Progenitor cell of endocrine pancreas (in vitro differentiated cells): ENCODE measurements around the gene IGF2BP3. TPM values are rescaled to one million over a fixed set of nuclear protein-coding genes. Genes with fewer than 3 reads are reported as not detected.
A peak's percentile ranks its signal among the peaks of the same experiment; 100 is the strongest.

Experiments
- DNase-seq: peaks from one replicate; pipeline ENCODE4 v3.0.0; 2021; ENCODE audit warnings: low spot score; ENCODE audit not compliant: unreplicated experiment
- H3K27ac Mint-ChIP-seq: 2 replicates; pipeline ENCODE4 v1.8.0; 2021; ENCODE audit warnings: mild to moderate bottlenecking, moderate library complexity, mixed read lengths
- H3K27me3 Mint-ChIP-seq: 2 replicates; pipeline ENCODE4 v1.8.0; 2021; ENCODE audit warnings: mixed read lengths
- H3K36me3 Mint-ChIP-seq: 2 replicates; pipeline ENCODE4 v1.8.0; 2022; ENCODE audit warnings: mixed read lengths; ENCODE audit not compliant: insufficient read depth
- H3K4me1 Mint-ChIP-seq: 2 replicates; pipeline ENCODE4 v1.8.0; 2021; ENCODE audit warnings: low read depth, mixed read lengths
- H3K4me3 Mint-ChIP-seq: 2 replicates; pipeline ENCODE4 v1.8.0; 2021; ENCODE audit warnings: low read depth, mild to moderate bottlenecking, moderate library complexity, mixed read lengths
- H3K9me3 Mint-ChIP-seq: 2 replicates; pipeline ENCODE4 v1.8.0; 2021; ENCODE audit warnings: low read depth, mixed read lengths
- CTCF ChIP-seq: fragments of 200-600 bp; sonication (generic); IDR thresholded peaks from one replicate; pipeline ENCODE4 v1.5.0; 2021; ENCODE audit warnings: antibody characterized with exemption, mild to moderate bottlenecking; ENCODE audit not compliant: unreplicated experiment
- total RNA-seq: library from RNA; stranded (reverse); gene quantifications from 2 replicates; pipeline ENCODE4 v1.2.1, GENCODE V29; 2021

The IGF2BP3 gene
- total RNA-seq, 1 donor from 2014 or later, result 96.9 TPM

GRCh38 chr7:23356168-23356567, 114.1 kb downstream of the IGF2BP3 start:
- Mint-ChIP-seq H3K27ac (no peak overlapping the region), H3K36me3 (peaks cover 5% of the 10 kb centered on the region), H3K4me3 (no peak overlapping the region), H3K4me1 (peaks cover 9% of the 10 kb centered on the region), H3K27me3 (no peaks in the 10 kb centered on the region), H3K9me3 (no peaks in the 10 kb centered on the region)
- no peak for DNase-seq
- no peak for TF ChIP-seq CTCF

- Mint-ChIP-seq H3K4me3 (no peak overlapping the region), H3K9me3 (no peaks in the 10 kb centered on the region), H3K27ac (peak overlapping the region; percentile 71), H3K4me1 (peaks cover 7% of the 10 kb centered on the region), H3K27me3 (no peaks in the 10 kb centered on the region), H3K36me3 (peaks cover 12% of the 10 kb centered on the region)
- TF ChIP-seq CTCF, result no peak
- DNase-seq, result no peak
Observed at GRCh38 chr7:23353172-23353571, 117.1 kb downstream of the IGF2BP3 start.

GRCh38 chr7:23350466-23350865, 119.8 kb downstream of the IGF2BP3 start:
- no peak for DNase-seq
- no peak overlapping the region for H3K27ac Mint-ChIP-seq
- H3K36me3 Mint-ChIP-seq, result peaks cover 25% of the 10 kb centered on the region
- H3K4me1 Mint-ChIP-seq, result no peaks in the 10 kb centered on the region
- H3K9me3 Mint-ChIP-seq, result no peaks in the 10 kb centered on the region
- no peak for TF ChIP-seq CTCF
- no peaks in the 10 kb centered on the region for H3K27me3 Mint-ChIP-seq
- no peak overlapping the region for H3K4me3 Mint-ChIP-seq

- Mint-ChIP-seq H3K27ac (peak overlapping the region; percentile 39), H3K4me1 (no peaks in the 10 kb centered on the region), H3K27me3 (no peaks in the 10 kb centered on the region), H3K36me3 (peaks cover 26% of the 10 kb centered on the region), H3K9me3 (no peaks in the 10 kb centered on the region), H3K4me3 (no peak overlapping the region)
- DNase-seq, result no peak
- TF ChIP-seq CTCF, result no peak
Observed at GRCh38 chr7:23349484-23350157, 120.7 kb downstream of the IGF2BP3 start.

- DNase-seq, result no peak
- Mint-ChIP-seq H3K4me3 (no peak overlapping the region), H3K27me3 (no peaks in the 10 kb centered on the region), H3K27ac (peak overlapping the region; percentile 45), H3K4me1 (no peaks in the 10 kb centered on the region), H3K36me3 (peaks cover 25% of the 10 kb centered on the region), H3K9me3 (no peaks in the 10 kb centered on the region)
- no peak for TF ChIP-seq CTCF
Observed at GRCh38 chr7:23347682-23348180, 122.6 kb downstream of the IGF2BP3 start.
